Body of pancreas (tissue), 4 donors: ENCODE data around the gene CNGA3. TPM values are rescaled to one million over a fixed set of nuclear protein-coding genes. Genes with fewer than 3 reads are reported as not detected.

Experiments used
- ATAC-seq: fragments of 150-250 bp; one replicate; pipeline ENCODE4 v1.9.1; 2016
- DNase-seq, 4 donors: peaks; one replicate each; pipeline ENCODE4 v3.0.0-alpha.2; 2019
- H3K27ac ChIP-seq, 4 donors: fragments of 200-600 bp; sonication (generic); 1 replicate in 3 of 4; 2 replicates in 1 of 4; pipeline versions ENCODE4 v1.5.1 to v1.6.1; 2016 to 2019; ENCODE audit warnings: mild to moderate bottlenecking in 1 of 4, mixed read lengths in 1 of 4, moderate library complexity in 1 of 4
- H3K27me3 ChIP-seq, 2 donors: fragments of 200-600 bp; sonication (generic); one replicate each; pipeline ENCODE4 v1.6.0; 2016; ENCODE audit warnings: mild to moderate bottlenecking in 1 of 2
- H3K36me3 ChIP-seq, 2 donors: fragments of 200-600 bp; sonication (generic); replicated peaks in 1 of 2; 2 replicates each; pipeline ENCODE4 v1.5.1; 2016; ENCODE audit warnings: low read depth in 2 of 2; ENCODE audit not compliant: insufficient read depth in 1 of 2
- H3K4me1 ChIP-seq: fragments of 200-600 bp; sonication (generic); one replicate; pipeline ENCODE4 v1.6.0; 2016
- H3K4me3 ChIP-seq, 2 donors: fragments of 200-600 bp; sonication (generic); 1 replicate in 1 of 2; 2 replicates in 1 of 2; pipeline ENCODE4 v1.5.1; 2016 to 2019
- H3K9me3 ChIP-seq, 3 donors: fragments of 200-600 bp; sonication (generic); 1 replicate in 2 of 3; 2 replicates in 1 of 3; pipeline ENCODE4 v1.5.1; 2016
- POLR2A ChIP-seq, 3 donors: fragments of 450-650 bp; IDR thresholded peaks; one replicate each; pipeline ENCODE4 v1.6.1; 2016; ENCODE audit warnings: antibody characterized with exemption in 3 of 3, mild to moderate bottlenecking in 2 of 3
- WGBS, 2 donors: methylation state at CpG; one replicate each; pipeline ENCODE4 v1.1.5; 2017; 5-methylcytosine and 5-hydroxymethylcytosine counted together
- intact Hi-C: fragments of 100-400 bp; cut with DNase I; formaldehyde crosslinking; loops from one replicate; pipeline ENCODE4 v1.15.1; 2023
- total RNA-seq, 2 donors: library from RNA; depleted of rRNA; stranded (reverse); fragments of >200 nt; gene quantifications; one replicate each; pipeline ENCODE4 v1.1.0, GENCODE V29; 2016
- TF ChIP-seq, protein P1 (sequence below), 7 experiments: fragments of 450-650 bp in 4 of 7; fragments of 200-600 bp in 3 of 7; sonication (generic) in 3 of 7; IDR thresholded peaks; one replicate each; pipeline ENCODE4 v1.5.1; 2016 to 2019; ENCODE audit warnings: antibody characterized with exemption in 7 of 7

Gene CNGA3
- total RNA-seq, 2 donors from 2014 or later = 1.3 TPM; not detected in 1

DNA sequence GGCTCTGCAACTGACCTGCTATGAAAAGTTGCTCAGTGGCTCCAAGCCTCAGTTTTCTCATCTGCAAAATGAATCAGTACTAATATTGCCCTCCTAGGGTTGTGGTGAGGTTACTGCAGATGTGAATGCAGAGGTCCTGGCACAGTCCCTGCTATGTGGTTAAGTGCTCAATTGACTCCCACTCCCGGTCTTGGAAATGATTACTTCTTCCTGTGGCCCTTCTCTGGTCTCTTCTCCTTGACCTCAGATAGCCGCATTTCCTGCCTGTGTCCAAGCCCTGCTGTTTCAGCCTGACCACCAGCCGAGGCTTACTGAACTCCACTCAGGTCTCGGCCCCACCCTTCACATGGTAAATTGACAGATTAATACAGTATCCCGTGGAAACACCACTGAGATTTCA lies 26.3 kb downstream of the CNGA3 start:
- ATAC-seq = no peak
- Histone ChIP-seq H3K27ac (no peak overlapping the region), H3K9me3 (peaks cover 0 to 8% (median 0%) of the 10 kb centered on the region in 3 donors), H3K36me3 (no peaks in the 10 kb centered on the region), H3K4me3 (no peak overlapping the region), H3K4me1 (no peaks in the 10 kb centered on the region), H3K27me3 (peaks cover 0 to 2% of the 10 kb centered on the region in 2 donors)
- TF ChIP-seq POLR2A (IDR thresholded peaks at IDR 0.05) = no peak
- TF ChIP-seq, protein P1, sequence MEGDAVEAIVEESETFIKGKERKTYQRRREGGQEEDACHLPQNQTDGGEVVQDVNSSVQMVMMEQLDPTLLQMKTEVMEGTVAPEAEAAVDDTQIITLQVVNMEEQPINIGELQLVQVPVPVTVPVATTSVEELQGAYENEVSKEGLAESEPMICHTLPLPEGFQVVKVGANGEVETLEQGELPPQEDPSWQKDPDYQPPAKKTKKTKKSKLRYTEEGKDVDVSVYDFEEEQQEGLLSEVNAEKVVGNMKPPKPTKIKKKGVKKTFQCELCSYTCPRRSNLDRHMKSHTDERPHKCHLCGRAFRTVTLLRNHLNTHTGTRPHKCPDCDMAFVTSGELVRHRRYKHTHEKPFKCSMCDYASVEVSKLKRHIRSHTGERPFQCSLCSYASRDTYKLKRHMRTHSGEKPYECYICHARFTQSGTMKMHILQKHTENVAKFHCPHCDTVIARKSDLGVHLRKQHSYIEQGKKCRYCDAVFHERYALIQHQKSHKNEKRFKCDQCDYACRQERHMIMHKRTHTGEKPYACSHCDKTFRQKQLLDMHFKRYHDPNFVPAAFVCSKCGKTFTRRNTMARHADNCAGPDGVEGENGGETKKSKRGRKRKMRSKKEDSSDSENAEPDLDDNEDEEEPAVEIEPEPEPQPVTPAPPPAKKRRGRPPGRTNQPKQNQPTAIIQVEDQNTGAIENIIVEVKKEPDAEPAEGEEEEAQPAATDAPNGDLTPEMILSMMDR (IDR thresholded peaks at IDR 0.05) = no peak
- WGBS, 2 donors = 55 to 59% methylated on average over 5 of the region's 5 CpGs
- intact Hi-C loops = no loop called here
- no peak for DNase-seq

DNA sequence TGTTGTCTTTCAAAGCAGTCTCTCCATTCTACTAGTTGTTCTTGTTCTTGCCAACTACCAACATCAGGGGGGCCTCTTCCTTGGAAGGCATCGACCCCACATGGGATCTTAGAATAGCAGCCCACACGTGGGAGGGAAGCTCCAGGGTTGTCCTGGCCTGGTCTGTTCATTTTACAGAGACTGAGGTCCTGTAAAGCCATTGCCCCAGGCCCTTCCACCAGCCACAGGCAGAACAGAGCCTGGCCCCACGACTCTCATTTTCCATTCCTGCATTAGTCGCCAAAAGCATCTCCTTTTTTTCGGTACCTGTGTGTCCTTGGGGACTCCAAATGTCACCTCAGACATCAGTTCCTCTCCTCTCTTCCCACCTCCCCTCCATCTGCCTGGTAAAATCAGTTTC lies 28.0 kb downstream of the CNGA3 start:
- Histone ChIP-seq H3K27ac (no peak overlapping the region), H3K36me3 (no peaks in the 10 kb centered on the region), H3K27me3 (peaks cover 0 to 4% of the 10 kb centered on the region in 2 donors), H3K9me3 (no peaks in the 10 kb centered on the region), H3K4me3 (no peak overlapping the region), H3K4me1 (peaks cover 7% of the 10 kb centered on the region)
- ATAC-seq (no peak), DNase-seq (no peak)
- intact Hi-C loops = no loop called here
- TF ChIP-seq, protein P1 (IDR thresholded peaks at IDR 0.05) = no peak
- no peak for TF ChIP-seq POLR2A (IDR thresholded peaks at IDR 0.05)
- WGBS, 2 donors = 51 to 53% methylated on average over 5 of the region's 5 CpGs

DNA sequence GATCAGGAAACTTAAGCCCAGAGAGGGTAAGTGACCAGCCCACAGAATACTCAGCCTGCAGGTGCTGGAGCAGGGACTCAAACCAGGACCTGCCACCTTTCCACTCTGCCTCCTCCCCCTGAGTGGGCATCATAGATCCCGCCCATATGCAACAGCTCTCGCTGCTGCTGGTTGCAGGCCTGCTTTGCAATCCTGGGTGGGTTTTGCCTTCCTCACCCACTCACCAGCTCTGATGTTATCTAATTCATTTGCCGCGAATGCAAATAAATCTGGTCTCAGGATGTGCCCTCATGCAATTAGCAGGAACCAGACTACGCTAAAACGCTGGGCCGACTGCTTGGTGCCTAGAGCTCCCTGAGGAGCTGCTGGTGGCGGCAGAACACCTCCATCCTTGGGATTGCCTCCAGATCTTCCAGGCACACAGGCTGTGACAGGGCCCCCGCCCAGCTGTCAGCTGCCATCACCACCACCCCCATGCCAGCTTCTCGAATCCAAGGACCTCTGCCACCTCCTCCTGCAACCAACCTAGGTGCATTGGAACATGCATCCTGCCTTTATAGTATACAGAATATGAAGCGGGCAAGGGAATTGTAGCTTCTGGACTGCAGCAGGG lies 28.8 kb downstream of the CNGA3 start:
- Histone ChIP-seq H3K27ac (no peak overlapping the region), H3K4me3 (no peak overlapping the region), H3K36me3 (no peaks in the 10 kb centered on the region), H3K4me1 (peaks cover 8% of the 10 kb centered on the region), H3K9me3 (no peaks in the 10 kb centered on the region), H3K27me3 (peaks cover 0 to 4% of the 10 kb centered on the region in 2 donors)
- no peak for TF ChIP-seq POLR2A (IDR thresholded peaks at IDR 0.05)
- TF ChIP-seq, protein P1 (IDR thresholded peaks at IDR 0.05) = no peak
- no peak for DNase-seq
- intact Hi-C loops = no loop called here
- WGBS, 2 donors = 61 to 66% methylated on average over 7 to 11 of the region's 11 CpGs
- no peak for ATAC-seq

DNA sequence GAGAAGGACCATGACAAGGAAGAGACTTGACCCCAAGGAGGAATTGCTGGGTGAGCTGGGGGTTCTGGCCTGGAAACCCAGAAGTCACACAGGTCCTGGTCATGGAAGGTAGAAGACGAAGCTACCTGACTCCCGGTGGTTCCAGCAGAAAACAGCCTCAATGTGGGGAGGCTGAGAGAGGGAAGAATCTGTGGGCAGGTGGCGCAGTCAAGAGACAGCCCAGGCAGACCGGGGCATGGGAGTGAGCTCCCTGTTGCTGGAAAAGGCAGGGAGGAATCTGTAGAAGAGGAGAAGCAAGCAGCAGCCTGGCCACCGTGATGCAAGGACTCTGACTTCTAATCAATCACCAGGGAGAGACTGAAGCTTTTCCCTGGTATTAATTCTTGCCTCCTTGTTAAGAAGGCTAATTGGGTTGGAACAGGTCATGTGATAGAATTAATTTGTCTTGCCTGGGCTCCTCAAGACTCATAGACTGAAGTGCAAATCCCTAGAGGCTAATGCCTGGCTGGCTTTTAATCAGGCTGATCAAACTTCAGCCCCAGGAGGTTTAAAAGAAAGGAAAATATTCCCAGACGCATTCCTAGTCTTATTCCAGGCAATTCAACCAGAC lies 30.1 kb downstream of the CNGA3 start:
- 61 to 68% methylated on average over 6 of the region's 6 CpGs for WGBS, 2 donors
- H3K27ac ChIP-seq = no peak overlapping the region
- intact Hi-C loops = no loop called here
- no peaks in the 10 kb centered on the region for H3K36me3 ChIP-seq
- TF ChIP-seq, protein P1 (IDR thresholded peaks at IDR 0.05) = no peak
- no peak for TF ChIP-seq POLR2A (IDR thresholded peaks at IDR 0.05)
- H3K4me3 ChIP-seq = no peak overlapping the region
- DNase-seq = no peak
- no peak for ATAC-seq
- peaks cover 0 to 4% of the 10 kb centered on the region in 2 donors for H3K27me3 ChIP-seq
- H3K9me3 ChIP-seq = no peaks in the 10 kb centered on the region
- H3K4me1 ChIP-seq = peaks cover 8% of the 10 kb centered on the region

DNA sequence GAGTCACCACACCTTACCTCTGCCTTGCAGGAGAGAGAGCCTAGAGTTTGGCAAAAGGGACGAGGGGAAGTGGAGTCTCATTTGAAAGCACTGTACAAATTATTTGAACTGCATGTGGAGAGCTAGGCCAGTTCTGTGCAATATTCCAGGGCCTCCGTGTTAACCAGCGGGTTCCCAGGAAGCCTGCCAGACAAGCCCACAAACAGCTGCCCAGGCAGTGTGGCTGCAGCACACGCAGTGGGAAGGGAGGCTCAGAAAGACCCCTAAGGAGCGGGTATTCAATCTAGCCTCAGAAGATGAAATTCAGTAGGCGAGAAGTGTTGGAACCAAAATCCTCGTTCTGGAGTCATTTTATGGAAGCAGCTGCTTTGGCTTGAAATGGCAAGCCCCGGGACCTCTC lies 30.7 kb downstream of the CNGA3 start:
- DNase-seq = no peak
- H3K9me3 ChIP-seq = no peaks in the 10 kb centered on the region
- no peak for ATAC-seq
- no peak overlapping the region for H3K27ac ChIP-seq
- H3K27me3 ChIP-seq = peaks cover 0 to 4% of the 10 kb centered on the region in 2 donors
- WGBS, 2 donors = 58 to 64% methylated on average over 7 to 8 of the region's 8 CpGs
- peaks cover 8% of the 10 kb centered on the region for H3K4me1 ChIP-seq
- H3K36me3 ChIP-seq = no peaks in the 10 kb centered on the region
- TF ChIP-seq, protein P1 (IDR thresholded peaks at IDR 0.05) = no peak
- no peak overlapping the region for H3K4me3 ChIP-seq
- intact Hi-C loops = no loop called here
